Spleen (tissue), 11 donors: ENCODE results near the gene GRK5. TPM values are rescaled to one million over a fixed set of nuclear protein-coding genes. Genes with fewer than 3 reads are reported as not detected.

Experiments used
- DNase-seq: peaks from one replicate; pipeline ENCODE4 v3.0.0-alpha.2; 2020
- H3K27ac ChIP-seq, 8 donors: fragments of 200-600 bp; sonication (generic) in 7 of 8; 1 replicate in 4 of 8; 2 replicates in 4 of 8; pipeline versions ENCODE4 v1.5.0 to v1.8.0; 2016 to 2021; ENCODE audit warnings: inconsistent platforms in 4 of 8, mild to moderate bottlenecking in 4 of 8, moderate library complexity in 1 of 8
- H3K27me3 ChIP-seq, 7 donors: fragments of 200-600 bp; sonication (generic) in 6 of 7; replicated peaks in 1 of 7; 1 replicate in 4 of 7; 2 replicates in 3 of 7; pipeline versions ENCODE4 v1.5.0 to v1.8.0; 2016 to 2021; ENCODE audit warnings: inconsistent platforms in 3 of 7, mild to moderate bottlenecking in 1 of 7
- H3K36me3 ChIP-seq, 6 donors: fragments of 200-600 bp; sonication (generic) in 5 of 6; 1 replicate in 4 of 6; 2 replicates in 2 of 6; pipeline versions ENCODE4 v1.5.0 to v1.8.0; 2016 to 2021; ENCODE audit warnings: inconsistent platforms in 2 of 6
- H3K4me1 ChIP-seq, 6 donors: fragments of 200-600 bp; sonication (generic) in 5 of 6; 1 replicate in 3 of 6; 2 replicates in 3 of 6; pipeline versions ENCODE4 v1.5.0 to v1.8.0; 2016 to 2021; ENCODE audit warnings: inconsistent platforms in 3 of 6
- H3K4me3 ChIP-seq, 8 donors: fragments of 200-600 bp; sonication (generic) in 7 of 8; 1 replicate in 4 of 8; 2 replicates in 4 of 8; pipeline versions ENCODE4 v1.5.0 to v1.8.0; 2016 to 2021; ENCODE audit warnings: inconsistent platforms in 4 of 8, mild to moderate bottlenecking in 4 of 8, moderate library complexity in 2 of 8
- H3K9me3 ChIP-seq, 8 donors: fragments of 200-600 bp; sonication (generic) in 7 of 8; 1 replicate in 4 of 8; 2 replicates in 4 of 8; pipeline versions ENCODE4 v1.5.0 to v1.8.0; 2016 to 2021; ENCODE audit warnings: inconsistent platforms in 4 of 8
- POLR2A ChIP-seq, 3 donors: fragments of 450-650 bp; IDR thresholded peaks; one replicate each; pipeline ENCODE4 v1.5.1; 2017; ENCODE audit warnings: antibody characterized with exemption in 3 of 3, mild to moderate bottlenecking in 1 of 3
- POLR2AphosphoS5 ChIP-seq, 3 donors: sonication (generic); formaldehyde crosslinking; IDR thresholded peaks; one replicate each; pipeline ENCODE4 v1.5.1; 2017; ENCODE audit warnings: antibody characterized with exemption in 3 of 3
- WGBS, 5 donors: extraction: QIAGEN DNeasy Blood & Tissue Kit in 3 of 5; methylation state at CpG; one replicate each; pipeline versions ENCODE4 v1.1.5 to v1.1.7; 2013 to 2018; 5-methylcytosine and 5-hydroxymethylcytosine counted together
- intact Hi-C: fragments of 100-400 bp; cut with DNase I; formaldehyde crosslinking; loops from one replicate; pipeline ENCODE4 v1.15.0; 2023; ENCODE audit warnings: low total_unique reads
- polyA plus RNA-seq, 3 donors: library from polyadenylated mRNA; stranded (reverse); fragments of 200-250 nt; gene quantifications; one replicate each; pipeline ENCODE4 v1.2.1, GENCODE V29; 2013
- total RNA-seq, 7 donors: library from RNA; depleted of rRNA in 3 of 7; stranded (reverse); fragments of >200 nt in 3 of 7; fragmentation: NEBNext Ultra II Directional in 4 of 7; extraction: Animal tissue kit (Norgen Biotek cat#: 25700) in 4 of 7; gene quantifications; one replicate each; pipeline versions ENCODE4 v1.1.0 to v1.2.1, GENCODE V29; 2016 to 2021
- TF ChIP-seq, protein P1 (sequence below), 11 experiments: fragments of 200-600 bp in 7 of 11; fragments of 450-650 bp in 4 of 11; sonication (generic) in 4 of 11; IDR thresholded peaks in 8 of 11; conservative IDR thresholded peaks in 3 of 11; 1 replicate in 7 of 11; 2 replicates in 4 of 11; pipeline versions ENCODE4 v1.4.0 to v1.8.0; 2016 to 2021; ENCODE audit warnings: antibody characterized with exemption in 11 of 11, inconsistent platforms in 4 of 11, mild to moderate bottlenecking in 1 of 11
- donor health status: healthy with polysubstance abuse.
- donor health status: DM: no; HTN: no; CAD: no; lungs with moderate emphysema.
- donor health status: DM: no; HTN: no; CAD: no.
- donor health status: Bipolar disorder and iron deficiency.
- donor health status: healthy.
- donor health status: DM: no; HTN: no; CAD: no.
- donor health status: DM: yes; HTN: yes; CAD: no.

Gene GRK5
- total and polyA plus RNA-seq, 10 donors, result 15.5 to 85.2 (median 52.1) TPM

DNA sequence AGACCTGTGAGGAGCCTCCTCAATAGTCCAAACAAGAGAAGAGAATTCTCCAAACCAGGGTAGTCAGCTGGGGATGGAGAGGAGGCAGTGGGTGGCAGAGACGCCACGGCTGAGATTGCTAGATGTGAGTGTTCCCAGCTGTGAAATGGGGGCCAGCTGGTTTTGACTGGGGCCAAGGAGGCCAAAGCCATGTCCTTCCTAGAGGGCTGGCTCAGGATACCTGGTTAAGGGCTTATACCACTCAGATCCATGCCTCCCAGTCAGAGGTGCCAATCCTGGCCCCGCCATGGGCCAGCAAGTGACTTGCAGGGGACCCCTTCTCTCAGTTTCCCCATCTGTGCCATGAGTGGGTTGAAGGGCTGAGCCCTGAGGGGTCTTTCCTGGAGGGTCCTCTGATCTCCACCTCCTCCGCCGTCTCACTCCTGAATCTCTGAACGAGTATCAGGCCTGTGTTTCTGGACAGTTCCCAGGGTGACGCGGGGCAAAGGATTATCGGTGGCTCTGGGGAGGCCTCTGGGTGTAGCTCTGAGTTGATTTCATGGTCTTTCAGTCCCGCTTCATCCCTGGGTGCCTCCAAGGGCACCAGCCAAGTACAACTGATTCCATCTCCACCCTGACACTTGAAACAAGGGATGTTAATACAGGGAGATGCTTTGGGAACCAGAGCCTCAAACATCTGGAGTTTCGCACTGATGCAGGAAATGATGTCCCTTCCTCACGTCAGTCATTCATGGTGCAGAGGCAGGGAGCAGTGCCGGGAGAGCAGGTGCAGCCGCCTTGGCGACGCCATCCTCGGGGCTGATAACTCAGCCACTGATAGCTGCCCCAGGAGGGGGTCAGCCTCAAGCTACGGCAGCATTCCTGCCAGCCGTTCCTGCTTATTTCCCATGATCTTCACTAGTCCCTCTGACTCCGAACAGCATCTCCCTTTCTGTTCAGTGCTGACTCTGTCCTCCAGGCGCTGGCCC lies 208.4 kb downstream of the GRK5 start:
- TF ChIP-seq POLR2AphosphoS5 (IDR thresholded peaks at IDR 0.05) (no peak), POLR2A (IDR thresholded peaks at IDR 0.05) (no peak)
- TF ChIP-seq, protein P1, sequence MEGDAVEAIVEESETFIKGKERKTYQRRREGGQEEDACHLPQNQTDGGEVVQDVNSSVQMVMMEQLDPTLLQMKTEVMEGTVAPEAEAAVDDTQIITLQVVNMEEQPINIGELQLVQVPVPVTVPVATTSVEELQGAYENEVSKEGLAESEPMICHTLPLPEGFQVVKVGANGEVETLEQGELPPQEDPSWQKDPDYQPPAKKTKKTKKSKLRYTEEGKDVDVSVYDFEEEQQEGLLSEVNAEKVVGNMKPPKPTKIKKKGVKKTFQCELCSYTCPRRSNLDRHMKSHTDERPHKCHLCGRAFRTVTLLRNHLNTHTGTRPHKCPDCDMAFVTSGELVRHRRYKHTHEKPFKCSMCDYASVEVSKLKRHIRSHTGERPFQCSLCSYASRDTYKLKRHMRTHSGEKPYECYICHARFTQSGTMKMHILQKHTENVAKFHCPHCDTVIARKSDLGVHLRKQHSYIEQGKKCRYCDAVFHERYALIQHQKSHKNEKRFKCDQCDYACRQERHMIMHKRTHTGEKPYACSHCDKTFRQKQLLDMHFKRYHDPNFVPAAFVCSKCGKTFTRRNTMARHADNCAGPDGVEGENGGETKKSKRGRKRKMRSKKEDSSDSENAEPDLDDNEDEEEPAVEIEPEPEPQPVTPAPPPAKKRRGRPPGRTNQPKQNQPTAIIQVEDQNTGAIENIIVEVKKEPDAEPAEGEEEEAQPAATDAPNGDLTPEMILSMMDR (IDR thresholded peaks at IDR 0.05 in 8 of 11, conservative IDR thresholded peaks at IDR 0.05 in 3 of 11), result no peak
- Histone ChIP-seq H3K9me3 (no peaks in the 10 kb centered on the region), H3K36me3 (peaks cover 0 to 11% (median under 1%) of the 10 kb centered on the region in 6 donors), H3K27me3 (no peaks in the 10 kb centered on the region), H3K27ac (peak overlapping the region in 6 of 8 donors; percentile 4 to 85 (median 60)), H3K4me3 (no peak overlapping the region), H3K4me1 (peaks cover 19 to 70% (median 35%) of the 10 kb centered on the region in 6 donors)
- 86 to 95% (median 90%) methylated on average over 17 to 21 of the region's 21 CpGs for WGBS, 5 donors
- intact Hi-C loops, result loop anchor here (5.0 kb wide), 1 partner anchor 209 kb away; the partner anchor contains the start of gene GRK5
- DNase-seq, result no peak

DNA sequence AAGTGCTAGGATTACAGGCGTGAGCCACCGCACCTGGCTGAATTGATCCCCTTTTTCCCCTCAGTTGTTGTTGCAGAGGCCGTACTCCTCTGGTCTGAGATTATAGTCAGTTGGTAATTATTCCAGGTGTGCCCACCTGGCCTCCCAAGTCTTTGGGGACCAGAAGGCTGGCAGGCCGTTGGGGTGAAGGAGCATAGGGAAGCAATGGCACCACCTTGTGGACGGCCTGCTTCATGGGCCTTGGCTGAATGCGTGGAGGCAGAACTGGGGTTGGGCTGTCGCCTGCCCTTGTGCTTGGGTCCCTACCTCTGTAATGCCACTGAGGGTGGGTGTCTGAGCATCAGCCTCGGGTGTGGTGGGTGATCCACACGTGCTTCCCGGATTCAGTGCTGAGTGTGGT lies 209.5 kb downstream of the GRK5 start:
- peak; percentile 92 for DNase-seq
- peak overlapping the region in 4 of 8 donors; percentile 28 to 71 (median 38) for H3K27ac ChIP-seq
- H3K36me3 ChIP-seq, result peaks cover 0 to 18% (median 3%) of the 10 kb centered on the region in 6 donors
- H3K27me3 ChIP-seq, result no peaks in the 10 kb centered on the region
- no peaks in the 10 kb centered on the region for H3K9me3 ChIP-seq
- H3K4me1 ChIP-seq, result peaks cover 15 to 69% (median 36%) of the 10 kb centered on the region in 6 donors
- intact Hi-C loops, result loop anchor here (5.0 kb wide), 1 partner anchor 210 kb away; the partner anchor contains the start of gene GRK5
- no peak overlapping the region for H3K4me3 ChIP-seq
- TF ChIP-seq POLR2A (IDR thresholded peaks at IDR 0.05) (no peak), POLR2AphosphoS5 (IDR thresholded peaks at IDR 0.05) (peak; percentile 56 to 78 (median 69))
- TF ChIP-seq, protein P1 (IDR thresholded peaks at IDR 0.05 in 8 of 11, conservative IDR thresholded peaks at IDR 0.05 in 3 of 11), result peak; percentile 72 to 92 (median 84)
- WGBS, 5 donors, result 34 to 50% (median 40%) methylated on average over 10 of the region's 10 CpGs

DNA sequence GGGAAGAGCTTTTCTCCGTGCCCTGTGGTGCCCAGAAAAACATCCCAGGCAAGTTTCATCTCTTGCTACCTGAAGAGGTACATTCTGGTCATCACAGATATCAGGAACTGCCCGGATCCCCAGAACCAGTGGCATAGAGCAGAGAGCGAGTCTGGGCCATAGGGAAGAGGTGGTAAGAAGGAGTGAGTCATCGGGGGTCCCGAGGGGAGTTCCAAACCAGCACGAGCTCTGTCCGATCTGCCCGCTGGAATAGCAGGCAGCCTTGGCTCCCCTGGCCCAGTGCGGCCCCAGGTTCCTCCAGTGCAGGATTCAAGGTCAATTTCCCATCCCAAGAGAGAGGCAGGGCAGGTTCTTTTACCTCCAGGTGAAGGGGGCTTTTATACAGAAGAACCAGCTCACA lies 210.5 kb downstream of the GRK5 start:
- Histone ChIP-seq H3K36me3 (peaks cover 0 to 23% (median 4%) of the 10 kb centered on the region in 6 donors), H3K27ac (peak overlapping the region in 3 of 8 donors; percentile 34 to 43 (median 42)), H3K9me3 (no peaks in the 10 kb centered on the region), H3K4me1 (peaks cover 8 to 68% (median 30%) of the 10 kb centered on the region in 6 donors), H3K27me3 (no peaks in the 10 kb centered on the region), H3K4me3 (no peak overlapping the region)
- WGBS, 5 donors, result 90 to 96% (median 94%) methylated on average over 9 of the region's 9 CpGs
- intact Hi-C loops, result loop anchor here (5.0 kb wide), 1 partner anchor 211 kb away; the partner anchor contains the start of gene GRK5
- TF ChIP-seq, protein P1 (IDR thresholded peaks at IDR 0.05 in 8 of 11, conservative IDR thresholded peaks at IDR 0.05 in 3 of 11), result no peak
- TF ChIP-seq POLR2A (IDR thresholded peaks at IDR 0.05), result no peak
- no peak for TF ChIP-seq POLR2AphosphoS5 (IDR thresholded peaks at IDR 0.05)
- DNase-seq, result no peak
